IMR-90 (cell line): Measurements from ENCODE around the gene CDH26. TPM values are rescaled to one million over a fixed set of nuclear protein-coding genes. Genes with fewer than 3 reads are reported as not detected.

Source experiments
- ATAC-seq: fragments of 200-7000 bp; cut with Tn5 transposase; 2 replicates; pipeline ENCODE4 v1.9.1; 2020; ENCODE audit warnings: low read depth, mild to moderate bottlenecking, moderate library complexity
- BruUV-seq: library from RNA; stranded (reverse); fragments of 400-500 nt; replicated peaks from 2 replicates; lab custom pipeline; 2021; lab: Mats Ljungman, UMichigan
- CTCF ChIA-PET: fragments of 300-600 bp; formaldehyde crosslinking; extraction: SDS; loops from one replicate; lab custom pipeline; 2021; ENCODE audit warnings: antibody characterized with exemption; lab: Yijun Ruan, JAX
- POLR2A ChIA-PET: fragments of 300-600 bp; sonication (Branson Sonifier 250); formaldehyde crosslinking; loops from one replicate; lab custom pipeline; 2022; ENCODE audit warnings: antibody characterized with exemption; ENCODE audit not compliant: unreplicated experiment; lab: Charles Lee
- DNase-seq: peaks from one replicate; pipeline ENCODE4 v3.0.0; 2013
- H2AFZ ChIP-seq: replicated peaks from 2 replicates; pipeline ENCODE3; 2013; ENCODE audit warnings: low read length, mild to moderate bottlenecking; ENCODE audit not compliant: poor library complexity
- H2AK5ac ChIP-seq: 2 replicates; pipeline ENCODE4 v1.6.1; 2013; ENCODE audit warnings: low read depth, low read length, inconsistent platforms
- H2AK9ac ChIP-seq: replicated peaks from 2 replicates; pipeline ENCODE3; 2013; ENCODE audit warnings: mild to moderate bottlenecking, low read depth, low read length, moderate library complexity; ENCODE audit not compliant: poor library complexity
- H2BK120ac ChIP-seq: 2 replicates; pipeline ENCODE4 v1.6.1; 2013; ENCODE audit warnings: low read depth, low read length, inconsistent platforms
- H2BK15ac ChIP-seq: 3 replicates; pipeline ENCODE4 v1.6.1; 2013; ENCODE audit warnings: low read depth, low read length, inconsistent platforms
- H2BK20ac ChIP-seq: 2 replicates; pipeline ENCODE4 v1.6.1; 2013; ENCODE audit warnings: low read depth, mild to moderate bottlenecking, inconsistent platforms, low read length, moderate library complexity
- H2BK5ac ChIP-seq: 2 replicates; pipeline ENCODE4 v1.6.1; 2013; ENCODE audit warnings: mild to moderate bottlenecking, low read depth, low read length, inconsistent platforms; ENCODE audit not compliant: poor library complexity, severe bottlenecking
- H3K14ac ChIP-seq: replicated peaks from 2 replicates; pipeline ENCODE4 v1.6.1; 2013; ENCODE audit warnings: low read depth, low read length, inconsistent platforms
- H3K18ac ChIP-seq: 2 replicates; pipeline ENCODE4 v1.6.1; 2013; ENCODE audit warnings: low read depth, low read length, control low read depth
- H3K23ac ChIP-seq: 2 replicates; pipeline ENCODE4 v1.6.1; 2013; ENCODE audit warnings: low read depth, low read length, inconsistent platforms
- H3K27ac ChIP-seq: 2 replicates; pipeline ENCODE4 v1.5.1; 2013; ENCODE audit warnings: mild to moderate bottlenecking, control low read depth, low read length; ENCODE audit not compliant: insufficient read depth
- H3K27me3 ChIP-seq: 2 replicates; pipeline ENCODE4 v1.6.1; 2013; ENCODE audit warnings: low read length; ENCODE audit not compliant: control insufficient read depth, insufficient read depth
- H3K36me3 ChIP-seq: 2 replicates; pipeline ENCODE4 v1.6.1; 2013; ENCODE audit warnings: low read length, mixed read lengths; ENCODE audit not compliant: control insufficient read depth, insufficient read depth
- H3K4ac ChIP-seq: 2 replicates; pipeline ENCODE4 v1.6.1; 2013; ENCODE audit warnings: low read depth, low read length, inconsistent platforms
- H3K4me1 ChIP-seq: 2 replicates; pipeline ENCODE4 v1.6.1; 2013; ENCODE audit warnings: low read length, mixed read lengths; ENCODE audit not compliant: control insufficient read depth, insufficient read depth
- H3K4me2 ChIP-seq: 2 replicates; pipeline ENCODE4 v1.6.1; 2013; ENCODE audit warnings: low read depth, mild to moderate bottlenecking, control low read depth, low read length, moderate library complexity
- H3K4me3 ChIP-seq: 2 replicates; pipeline ENCODE4 v1.5.1; 2013; ENCODE audit warnings: low read depth, mild to moderate bottlenecking, control low read depth, low read length, moderate library complexity; ENCODE audit not compliant: insufficient read depth
- H3K56ac ChIP-seq: 2 replicates; pipeline ENCODE4 v1.6.1; 2013; ENCODE audit warnings: low read length, inconsistent platforms; ENCODE audit not compliant: insufficient read depth; ENCODE audit errors: extremely low read depth
- H3K79me1 ChIP-seq, 2 experiments: 2 replicates each; pipeline ENCODE4 v1.6.1; 2013; ENCODE audit warnings: low read length in 2 of 2, inconsistent platforms in 1 of 2, low read depth in 1 of 2
- H3K9ac ChIP-seq: 2 replicates; pipeline ENCODE4 v1.6.1; 2013; ENCODE audit warnings: low read depth, low read length, control low read depth
- H3K9me1 ChIP-seq: 2 replicates; pipeline ENCODE4 v1.6.1; 2013; ENCODE audit warnings: low read length, inconsistent platforms; ENCODE audit not compliant: insufficient read depth
- H3K9me3 ChIP-seq: 2 replicates; pipeline ENCODE4 v1.6.1; 2013; ENCODE audit warnings: low read length; ENCODE audit not compliant: control insufficient read depth, insufficient read depth
- H4K20me1 ChIP-seq: 2 replicates; pipeline ENCODE4 v1.6.1; 2013; ENCODE audit warnings: low read length, inconsistent platforms; ENCODE audit not compliant: insufficient read depth
- H4K5ac ChIP-seq: 2 replicates; pipeline ENCODE4 v1.6.1; 2013; ENCODE audit warnings: mild to moderate bottlenecking, low read depth, low read length, control low read depth
- H4K8ac ChIP-seq, 2 experiments: 2 replicates each; pipeline ENCODE4 v1.6.1; 2013; ENCODE audit warnings: low read depth in 2 of 2, low read length in 2 of 2, control low read depth in 1 of 2, inconsistent platforms in 1 of 2
- H4K91ac ChIP-seq: 2 replicates; pipeline ENCODE4 v1.6.1; 2013; ENCODE audit warnings: low read depth, low read length, inconsistent platforms; ENCODE audit not compliant: insufficient read depth
- BHLHE40 ChIP-seq: fragments of 150-350 bp; IDR thresholded peaks from 2 replicates; pipeline ENCODE4 v1.6.1; 2016; ENCODE audit warnings: mild to moderate bottlenecking, low read depth, low read length
- CEBPB ChIP-seq: IDR thresholded peaks from 2 replicates; pipeline ENCODE4 v1.6.1; 2012; ENCODE audit warnings: low read depth, low read length, improper control_type of control experiment
- CHD1 ChIP-seq: IDR thresholded peaks from 2 replicates; pipeline ENCODE4 v1.6.1; 2012; ENCODE audit warnings: low read depth, low read length, improper control_type of control experiment
- FOS ChIP-seq: fragments of 150-350 bp; IDR thresholded peaks from 2 replicates; pipeline ENCODE4 v1.6.1; 2016; ENCODE audit warnings: low read depth, low read length
- MAFK ChIP-seq: IDR thresholded peaks from 2 replicates; pipeline ENCODE4 v1.6.1; 2012; ENCODE audit warnings: low read depth, low read length, improper control_type of control experiment
- MAZ ChIP-seq: IDR thresholded peaks from 2 replicates; pipeline ENCODE4 v1.6.1; 2012; ENCODE audit warnings: low read depth, mild to moderate bottlenecking, low read length, improper control_type of control experiment, moderate library complexity, borderline replicate concordance
- MXI1 ChIP-seq: IDR thresholded peaks from 2 replicates; pipeline ENCODE4 v1.6.1; 2012; ENCODE audit warnings: low read depth, mild to moderate bottlenecking, low read length, moderate library complexity, borderline replicate concordance
- NFE2L2 ChIP-seq: fragments of 150-350 bp; IDR thresholded peaks from 2 replicates; pipeline ENCODE4 v1.6.1; 2016; ENCODE audit warnings: low read depth, mild to moderate bottlenecking, low read length
- POLR2A ChIP-seq: IDR thresholded peaks from 2 replicates; pipeline ENCODE4 v1.6.1; 2012; ENCODE audit warnings: mild to moderate bottlenecking, low read depth, low read length
- RAD21 ChIP-seq: IDR thresholded peaks from 2 replicates; pipeline ENCODE4 v1.6.1; 2012; ENCODE audit warnings: low read length, improper control_type of control experiment
- RCOR1 ChIP-seq: IDR thresholded peaks from 2 replicates; pipeline ENCODE4 v1.6.1; 2012; ENCODE audit warnings: mild to moderate bottlenecking, low read length, improper control_type of control experiment; ENCODE audit not compliant: insufficient replicate concordance
- RFX5 ChIP-seq: IDR thresholded peaks from 2 replicates; pipeline ENCODE4 v1.8.0; 2012; ENCODE audit warnings: low read depth, mild to moderate bottlenecking, low read length, moderate library complexity
- SMC3 ChIP-seq: fragments of 150-350 bp; IDR thresholded peaks from 2 replicates; pipeline ENCODE4 v1.6.1; 2016; ENCODE audit warnings: low read depth, mild to moderate bottlenecking, antibody characterized with exemption, low read length, moderate library complexity
- WGBS, 2 experiments: methylation state at CpG; one replicate each; pipeline versions ENCODE4 v1.1.5 to v1.1.7; 2013; ENCODE audit warnings: missing lambda C conversion rate in 2 of 2; ENCODE audit not compliant: insufficient read length in 1 of 2; ENCODE audit errors: extremely low coverage in 2 of 2; 5-methylcytosine and 5-hydroxymethylcytosine counted together
- dilution Hi-C: fragments of 300-500 bp; cut with HindIII; formaldehyde crosslinking; loops from one replicate; pipeline ENCODE4 v1.14.3; 2018; ENCODE audit warnings: low sequenced_read_pairs; ENCODE audit not compliant: unreplicated experiment
- in situ Hi-C: fragments of 300-500 bp; cut with MboI; formaldehyde crosslinking; loops from 3 replicates; pipeline ENCODE4 v1.14.3; 2019; ENCODE audit warnings: low sequenced_read_pairs, inconsistent platforms, mixed read lengths
- intact Hi-C: fragments of 100-400 bp; cut with micrococcal nuclease; formaldehyde crosslinking; loops from 2 replicates; pipeline ENCODE4 v1.10.0; 2022
- polyA plus RNA-seq, 3 experiments: library from polyadenylated mRNA; depleted of rRNA; stranded (reverse); fragments of >200 nt; gene quantifications; 2 replicates each; pipeline ENCODE4 v1.2.3, GENCODE V29; 2012; ENCODE audit warnings: low replicate concordance in 1 of 3
- total RNA-seq: library from RNA; depleted of rRNA; stranded (reverse); fragments of >200 nt; gene quantifications from 2 replicates; pipeline ENCODE4 v1.2.3, GENCODE V29; 2012
- TF ChIP-seq, protein P1 (sequence below): fragments of 150-350 bp; IDR thresholded peaks from 2 replicates; pipeline ENCODE4 v1.6.1; 2017; ENCODE audit warnings: mild to moderate bottlenecking, antibody characterized with exemption, low read length, low read depth
- TF ChIP-seq, protein P2 (sequence below): conservative IDR thresholded peaks from 2 replicates; pipeline ENCODE4 v1.5.1; 2012; ENCODE audit warnings: mild to moderate bottlenecking, low read depth, low read length, improper control_type of control experiment
- TF ChIP-seq, protein P3 (sequence below): fragments of 150-350 bp; IDR thresholded peaks from 2 replicates; pipeline ENCODE4 v1.6.1; 2016; ENCODE audit warnings: low read depth, mild to moderate bottlenecking, low read length, moderate library complexity, borderline replicate concordance

Gene CDH26
- total and polyA plus RNA-seq, 2 of the 4 experiments (the other 2 are of a cell fraction), result not detected

DNA sequence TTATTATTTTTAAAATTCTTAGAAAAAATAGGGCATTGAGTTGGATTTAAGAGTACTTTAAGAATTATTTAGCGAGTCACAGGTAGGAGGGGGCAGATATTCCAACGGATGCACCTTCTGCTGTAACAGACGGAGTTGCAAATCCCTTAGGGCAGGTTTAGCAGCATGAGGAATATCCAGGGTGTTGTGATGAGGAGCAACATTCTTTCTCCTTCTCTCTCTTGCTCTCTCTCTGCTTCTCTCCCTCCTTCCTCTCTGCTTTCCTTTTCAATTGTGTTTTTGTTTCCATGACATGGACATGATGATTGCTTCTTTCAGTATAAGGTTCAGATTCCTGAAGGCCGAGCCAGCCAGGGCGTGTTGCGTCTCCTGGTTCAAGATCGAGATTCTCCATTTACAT lies 28.9 kb downstream of the CDH26 start:
- H4K91ac ChIP-seq, result no peak overlapping the region
- dilution Hi-C loops, result no loop called here
- H4K8ac ChIP-seq, result no peak overlapping the region
- no peaks in the 10 kb centered on the region for H3K36me3 ChIP-seq
- TF ChIP-seq RAD21 (no peak), SMC3 (no peak), POLR2A (no peak), NFE2L2 (no peak), MAFK (no peak), BHLHE40 (no peak), RFX5 (no peak), MAZ (no peak), FOS (no peak), RCOR1 (no peak), CHD1 (no peak), CEBPB (no peak), MXI1 (no peak)
- TF ChIP-seq, protein P1, sequence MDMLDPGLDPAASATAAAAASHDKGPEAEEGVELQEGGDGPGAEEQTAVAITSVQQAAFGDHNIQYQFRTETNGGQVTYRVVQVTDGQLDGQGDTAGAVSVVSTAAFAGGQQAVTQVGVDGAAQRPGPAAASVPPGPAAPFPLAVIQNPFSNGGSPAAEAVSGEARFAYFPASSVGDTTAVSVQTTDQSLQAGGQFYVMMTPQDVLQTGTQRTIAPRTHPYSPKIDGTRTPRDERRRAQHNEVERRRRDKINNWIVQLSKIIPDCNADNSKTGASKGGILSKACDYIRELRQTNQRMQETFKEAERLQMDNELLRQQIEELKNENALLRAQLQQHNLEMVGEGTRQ, result no peak
- TF ChIP-seq, protein P2, sequence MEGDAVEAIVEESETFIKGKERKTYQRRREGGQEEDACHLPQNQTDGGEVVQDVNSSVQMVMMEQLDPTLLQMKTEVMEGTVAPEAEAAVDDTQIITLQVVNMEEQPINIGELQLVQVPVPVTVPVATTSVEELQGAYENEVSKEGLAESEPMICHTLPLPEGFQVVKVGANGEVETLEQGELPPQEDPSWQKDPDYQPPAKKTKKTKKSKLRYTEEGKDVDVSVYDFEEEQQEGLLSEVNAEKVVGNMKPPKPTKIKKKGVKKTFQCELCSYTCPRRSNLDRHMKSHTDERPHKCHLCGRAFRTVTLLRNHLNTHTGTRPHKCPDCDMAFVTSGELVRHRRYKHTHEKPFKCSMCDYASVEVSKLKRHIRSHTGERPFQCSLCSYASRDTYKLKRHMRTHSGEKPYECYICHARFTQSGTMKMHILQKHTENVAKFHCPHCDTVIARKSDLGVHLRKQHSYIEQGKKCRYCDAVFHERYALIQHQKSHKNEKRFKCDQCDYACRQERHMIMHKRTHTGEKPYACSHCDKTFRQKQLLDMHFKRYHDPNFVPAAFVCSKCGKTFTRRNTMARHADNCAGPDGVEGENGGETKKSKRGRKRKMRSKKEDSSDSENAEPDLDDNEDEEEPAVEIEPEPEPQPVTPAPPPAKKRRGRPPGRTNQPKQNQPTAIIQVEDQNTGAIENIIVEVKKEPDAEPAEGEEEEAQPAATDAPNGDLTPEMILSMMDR, result no peak
- TF ChIP-seq, protein P3, sequence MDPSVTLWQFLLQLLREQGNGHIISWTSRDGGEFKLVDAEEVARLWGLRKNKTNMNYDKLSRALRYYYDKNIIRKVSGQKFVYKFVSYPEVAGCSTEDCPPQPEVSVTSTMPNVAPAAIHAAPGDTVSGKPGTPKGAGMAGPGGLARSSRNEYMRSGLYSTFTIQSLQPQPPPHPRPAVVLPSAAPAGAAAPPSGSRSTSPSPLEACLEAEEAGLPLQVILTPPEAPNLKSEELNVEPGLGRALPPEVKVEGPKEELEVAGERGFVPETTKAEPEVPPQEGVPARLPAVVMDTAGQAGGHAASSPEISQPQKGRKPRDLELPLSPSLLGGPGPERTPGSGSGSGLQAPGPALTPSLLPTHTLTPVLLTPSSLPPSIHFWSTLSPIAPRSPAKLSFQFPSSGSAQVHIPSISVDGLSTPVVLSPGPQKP, result no peak
- no peak overlapping the region for H3K4me2 ChIP-seq
- H2BK120ac ChIP-seq, result no peak overlapping the region
- H4K5ac ChIP-seq, result no peak overlapping the region
- no peak overlapping the region for H3K4ac ChIP-seq
- H3K27ac ChIP-seq, result no peak overlapping the region
- no peaks in the 10 kb centered on the region for H3K9me1 ChIP-seq
- H3K56ac ChIP-seq, result no peak overlapping the region
- H3K9ac ChIP-seq, result no peak overlapping the region
- H2AK9ac ChIP-seq, result no peak overlapping the region
- no peaks in the 10 kb centered on the region for H3K9me3 ChIP-seq
- no peak overlapping the region for H3K4me3 ChIP-seq
- H2BK20ac ChIP-seq, result no peak overlapping the region
- no peak overlapping the region for H3K18ac ChIP-seq
- H3K27me3 ChIP-seq, result peaks cover 2% of the 10 kb centered on the region; the same call in 1 of the 2 replicates
- no peaks in the 10 kb centered on the region for H3K79me1 ChIP-seq
- CTCF ChIA-PET, result interaction anchor here (0.6 kb wide), 1 partner anchor 238 kb away, joined by 4 read pairs; no protein-coding TSS in a partner anchor
- ATAC-seq, result no peak
- intact Hi-C loops, result no loop called here
- H4K20me1 ChIP-seq, result no peaks in the 10 kb centered on the region
- no peak overlapping the region for H3K14ac ChIP-seq
- BruUV-seq, result no TSS peak
- POLR2A ChIA-PET, result no interaction called here
- no peak overlapping the region for H2BK15ac ChIP-seq
- no peaks in the 10 kb centered on the region for H3K4me1 ChIP-seq
- H2BK5ac ChIP-seq, result no peak overlapping the region
- in situ Hi-C loops, result no loop called here
- H2AK5ac ChIP-seq, result no peak overlapping the region
- no peak overlapping the region for H2AFZ ChIP-seq
- 92% methylated on average over 4 of the region's 7 CpGs; no CpG with 5 or more reads in 1 of the 2 experiments for WGBS, 2 experiments
- no peak overlapping the region for H3K23ac ChIP-seq
- DNase-seq, result no peak
